ENCODE data around the gene NKX6-2.
"Not testable (repeated sequence)": the region's sequence is repeated elsewhere in the genome, so short reads cannot be mapped to it uniquely, and the experiment has no call there.

Gene NKX6-2

GRCh38 chr10:132793871-132794849 is 8.2 kb upstream of the NKX6-2 start:
- DNase-seq = no peak

- DNase-seq = no peak
Observed at GRCh38 chr10:132793213-132793612, 7.3 kb upstream of the NKX6-2 start.

GRCh38 chr10:132792796-132793195 is 6.8 kb upstream of the NKX6-2 start:
- DNase-seq = no peak

- DNase-seq = not testable (repeated sequence)
Observed at GRCh38 chr10:132792099-132792498, 6.2 kb upstream of the NKX6-2 start.

- DNase-seq = no peak
Observed at GRCh38 chr10:132790934-132791829, 5.2 kb upstream of the NKX6-2 start.

- DNase-seq = no peak
Observed at GRCh38 chr10:132790470-132790869, 4.5 kb upstream of the NKX6-2 start.

GRCh38 chr10:132789659-132790148 is 3.8 kb upstream of the NKX6-2 start:
- DNase-seq = no peak

- DNase-seq = no peak
Observed at GRCh38 chr10:132788831-132789219, 2.9 kb upstream of the NKX6-2 start.

GRCh38 chr10:132788180-132788830 is 2.4 kb upstream of the NKX6-2 start:
- DNase-seq = peak in 2 of 4 experiments; percentile 44 to 58

- no peak for DNase-seq
Observed at GRCh38 chr10:132787495-132788179, 1.7 kb upstream of the NKX6-2 start.

GRCh38 chr10:132786884-132787494 is 1.0 kb upstream of the NKX6-2 start:
- no peak for DNase-seq

- no peak for DNase-seq
Observed at GRCh38 chr10:132786476-132786883, 533 bp upstream of the NKX6-2 start.

GRCh38 chr10:132784866-132785722 is 853 bp downstream of the NKX6-2 start:
- DNase-seq = no peak

GRCh38 chr10:132783940-132784865 is 1.7 kb downstream of the NKX6-2 start:
- peak in 1 of 4 experiments; percentile 20 for DNase-seq

- DNase-seq = no peak
Observed at GRCh38 chr10:132783165-132783939, 2.6 kb downstream of the NKX6-2 start.

GRCh38 chr10:132781556-132781955 is 4.4 kb downstream of the NKX6-2 start:
- no peak for DNase-seq

GRCh38 chr10:132780356-132780755 is 5.6 kb downstream of the NKX6-2 start:
- DNase-seq = no peak

- DNase-seq = no peak
Observed at GRCh38 chr10:132779549-132780294, 6.2 kb downstream of the NKX6-2 start.
